IgD-negative memory B cell (primary cell): ENCODE results near the gene SPEM2. TPM values are rescaled to one million over a fixed set of nuclear protein-coding genes. Genes with fewer than 3 reads are reported as not detected.
A peak's percentile ranks its signal among the peaks of the same experiment; 100 is the strongest.

Experiments used
- H3K27ac Mint-ChIP-seq, 3 donors: one replicate each; pipeline ENCODE4 v1.8.0; 2020 to 2022; ENCODE audit warnings: mild to moderate bottlenecking in 3 of 3, mixed read lengths in 3 of 3, moderate library complexity in 1 of 3
- H3K27me3 Mint-ChIP-seq: one replicate; pipeline ENCODE4 v1.8.0; 2021; ENCODE audit warnings: mixed read lengths
- H3K36me3 Mint-ChIP-seq: one replicate; pipeline ENCODE4 v1.8.0; 2020; ENCODE audit warnings: mild to moderate bottlenecking, mixed read lengths
- H3K4me1 Mint-ChIP-seq, 3 donors: one replicate each; pipeline ENCODE4 v1.8.0; 2020 to 2022; ENCODE audit warnings: mixed read lengths in 3 of 3, mild to moderate bottlenecking in 1 of 3
- H3K4me3 Mint-ChIP-seq, 4 donors: one replicate each; pipeline ENCODE4 v1.8.0; 2020 to 2022; ENCODE audit warnings: mild to moderate bottlenecking in 4 of 4, mixed read lengths in 4 of 4, moderate library complexity in 3 of 4
- H3K9me3 Mint-ChIP-seq, 3 donors: one replicate each; pipeline ENCODE4 v1.8.0; 2020 to 2021; ENCODE audit warnings: mixed read lengths in 3 of 3, mild to moderate bottlenecking in 1 of 3
- polyA plus RNA-seq: library from polyadenylated mRNA; unstranded; fragments of 300-500 nt; fragmentation: Illumina TruSeq; gene quantifications from one replicate; pipeline ENCODE4 v1.2.3, GENCODE V29; 2021

Gene SPEM2
- polyA plus RNA-seq, 1 donor from 2014 or later, result not detected

DNA sequence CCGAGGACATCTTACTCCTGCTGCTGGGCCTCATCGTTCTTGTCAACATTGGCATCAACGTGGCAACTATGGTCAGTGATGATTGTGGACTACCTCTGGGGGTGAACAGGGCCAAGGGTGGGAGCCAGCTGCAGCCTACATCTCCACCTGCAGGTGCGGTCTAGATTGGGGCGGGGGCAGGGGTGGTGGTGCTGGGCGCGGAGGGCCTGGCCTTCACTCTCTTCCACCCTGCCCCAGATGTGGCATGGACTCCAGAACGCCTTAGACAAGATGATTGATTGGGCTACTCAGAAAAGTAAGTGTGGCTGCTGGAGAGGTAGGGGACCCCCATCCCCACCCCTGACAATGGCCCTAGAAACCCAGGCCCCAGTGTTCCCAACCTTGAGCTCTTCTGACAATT, 340 bp downstream of the SPEM2 start:
- no peaks in the 10 kb centered on the region for H3K9me3 Mint-ChIP-seq
- H3K27me3 Mint-ChIP-seq, result peaks cover 3% of the 10 kb centered on the region
- H3K4me3 Mint-ChIP-seq, result no peak overlapping the region
- H3K36me3 Mint-ChIP-seq, result no peaks in the 10 kb centered on the region
- no peaks in the 10 kb centered on the region for H3K4me1 Mint-ChIP-seq
- H3K27ac Mint-ChIP-seq, result peak overlapping the region in 1 of 3 donors; percentile 62

DNA sequence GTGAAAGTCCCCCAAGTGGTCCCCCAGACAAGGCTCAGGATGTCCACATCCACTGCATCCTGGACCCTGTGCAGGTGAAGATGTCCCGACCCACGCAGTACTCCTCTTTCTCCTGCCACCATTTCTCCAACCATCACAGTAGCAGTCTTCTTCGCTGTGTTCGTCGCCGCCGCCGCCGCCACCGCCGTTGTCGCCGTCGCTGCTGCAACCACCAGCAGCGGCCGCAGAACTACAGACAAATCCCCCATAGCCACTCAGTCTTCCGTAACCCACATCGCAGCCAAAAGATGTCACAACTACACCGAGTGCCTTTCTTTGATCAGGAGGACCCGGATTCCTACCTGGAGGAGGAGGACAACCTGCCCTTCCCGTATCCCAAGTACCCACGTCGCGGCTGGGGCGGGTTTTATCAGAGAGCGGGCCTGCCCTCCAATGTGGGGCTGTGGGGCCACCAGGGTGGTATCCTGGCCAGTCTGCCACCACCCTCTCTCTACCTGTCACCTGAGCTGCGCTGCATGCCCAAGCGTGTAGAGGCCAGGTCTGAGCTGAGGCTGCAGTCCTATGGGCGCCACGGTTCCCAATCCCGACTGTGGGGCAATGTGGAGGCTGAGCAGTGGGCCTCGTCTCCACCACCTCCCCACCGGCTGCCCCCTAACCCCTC, 917 bp downstream of the SPEM2 start:
- Mint-ChIP-seq H3K4me3 (no peak overlapping the region), H3K27me3 (peaks cover 3% of the 10 kb centered on the region), H3K4me1 (no peaks in the 10 kb centered on the region), H3K36me3 (no peaks in the 10 kb centered on the region), H3K27ac (peak overlapping the region in 1 of 3 donors; percentile 62), H3K9me3 (no peaks in the 10 kb centered on the region)

DNA sequence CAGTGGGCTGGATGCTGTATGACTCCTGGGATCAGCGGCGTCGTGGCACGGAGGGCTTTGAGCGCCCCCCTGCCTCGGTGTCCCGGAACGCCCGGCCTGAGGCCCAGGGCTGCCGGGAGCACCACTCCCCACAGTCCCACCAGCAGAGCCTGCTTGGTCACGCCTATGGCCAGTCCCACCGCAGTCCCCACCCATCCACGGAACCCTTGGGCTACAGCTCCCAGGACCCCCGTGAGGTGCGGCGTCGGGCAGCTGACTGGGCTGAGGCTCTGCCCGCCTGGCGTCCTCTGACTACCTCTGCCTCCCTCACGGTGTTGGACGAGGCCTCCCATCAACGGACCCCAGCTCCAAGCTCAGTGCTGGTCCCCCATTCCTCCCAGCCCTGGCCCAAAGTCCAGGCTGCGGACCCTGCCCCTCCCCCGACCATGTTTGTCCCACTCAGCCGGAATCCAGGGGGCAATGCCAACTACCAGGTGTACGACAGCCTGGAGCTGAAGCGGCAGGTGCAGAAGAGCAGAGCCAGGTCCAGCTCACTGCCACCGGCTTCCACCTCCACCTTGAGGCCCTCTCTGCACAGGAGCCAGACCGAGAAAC, 1.6 kb downstream of the SPEM2 start:
- Mint-ChIP-seq H3K36me3 (no peaks in the 10 kb centered on the region), H3K4me1 (no peaks in the 10 kb centered on the region), H3K27me3 (peaks cover 3% of the 10 kb centered on the region), H3K27ac (no peak overlapping the region), H3K4me3 (no peak overlapping the region), H3K9me3 (no peaks in the 10 kb centered on the region)

DNA sequence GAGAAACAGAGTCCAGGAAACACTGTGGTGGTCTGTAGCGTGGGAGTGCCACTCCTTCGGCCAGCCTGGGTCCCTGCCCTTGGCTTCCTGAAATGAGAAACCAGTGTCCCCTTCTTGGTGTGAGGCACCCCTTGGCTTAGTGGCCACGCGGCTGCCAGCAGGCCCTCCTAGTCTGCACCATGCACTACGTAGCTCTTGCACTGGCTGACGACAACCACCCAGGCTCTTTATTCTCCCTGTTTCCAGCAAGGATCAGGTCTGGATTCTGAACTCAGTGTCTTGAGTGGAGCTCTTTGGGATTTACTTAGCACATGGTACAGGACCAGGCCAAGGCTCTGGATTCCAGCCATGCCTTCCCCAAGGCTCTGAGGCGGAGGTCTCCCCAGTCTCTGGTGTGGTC, 2.1 kb downstream of the SPEM2 start:
- no peaks in the 10 kb centered on the region for H3K9me3 Mint-ChIP-seq
- no peak overlapping the region for H3K27ac Mint-ChIP-seq

DNA sequence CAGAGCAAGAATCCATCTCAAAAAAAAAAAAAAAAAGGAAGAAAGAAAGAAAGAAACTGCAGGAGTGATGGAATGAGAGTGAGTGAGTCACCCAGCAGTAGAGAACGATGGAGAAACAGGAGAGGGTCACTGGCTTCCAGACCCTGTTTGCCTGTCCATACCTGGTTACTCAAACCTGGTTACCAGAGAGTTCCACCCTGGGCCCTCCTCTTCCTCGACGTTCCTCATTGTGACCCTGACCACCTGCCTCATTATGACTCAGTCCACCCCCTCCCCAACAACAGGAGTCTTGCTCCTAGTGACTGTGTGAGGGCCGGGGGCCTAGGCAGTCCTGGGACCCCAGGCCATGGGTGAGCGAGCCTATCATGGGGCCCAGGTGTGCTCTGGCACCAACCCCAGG, 3.1 kb downstream of the SPEM2 start, which contains the start of gene SPEM3:
Gene SPEM3 (plus strand): TSS at position 301 of the 400 bp plus-strand sequence. CDS start 46 bp downstream, at position 347.
- Mint-ChIP-seq H3K27ac (no peak within 1 kb of the TSS), H3K36me3 (no peaks in the 10 kb centered on the region), H3K4me1 (no peaks in the 10 kb centered on the region)

More for the DNA sequence above, 2.1 kb downstream of the SPEM2 start:
- Mint-ChIP-seq H3K4me3 (no peak overlapping the region), H3K27me3 (peaks cover 3% of the 10 kb centered on the region), H3K4me1 (no peaks in the 10 kb centered on the region), H3K36me3 (no peaks in the 10 kb centered on the region)

DNA sequence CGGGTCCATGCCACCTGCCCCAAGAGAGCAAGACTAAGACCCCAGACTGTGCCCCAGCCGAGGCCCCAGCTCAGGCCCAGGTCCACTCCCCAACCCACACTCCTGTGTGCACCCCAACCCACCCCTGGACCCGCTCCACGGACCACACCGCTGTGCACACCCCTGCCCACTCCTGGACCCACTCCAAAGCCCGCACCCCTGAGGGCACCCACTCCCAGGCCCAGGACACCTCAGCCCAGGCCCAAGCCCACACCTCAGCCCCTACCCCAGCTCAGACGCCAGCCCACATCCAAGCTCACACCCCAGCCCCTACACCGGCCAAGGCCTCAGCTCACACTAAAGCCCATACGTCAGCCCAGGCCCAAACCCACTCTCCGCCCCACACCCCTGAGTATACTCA, 4.3 kb downstream of the SPEM2 start:
- Mint-ChIP-seq H3K9me3 (no peaks in the 10 kb centered on the region), H3K27ac (no peak overlapping the region), H3K4me1 (no peaks in the 10 kb centered on the region), H3K4me3 (no peak overlapping the region), H3K27me3 (peaks cover 3% of the 10 kb centered on the region), H3K36me3 (no peaks in the 10 kb centered on the region)

More for the DNA sequence above, 3.1 kb downstream of the SPEM2 start, which contains the start of gene SPEM3:
- peaks cover 3% of the 10 kb centered on the region for H3K27me3 Mint-ChIP-seq
- no peak within 1 kb of the TSS for H3K4me3 Mint-ChIP-seq
- H3K9me3 Mint-ChIP-seq, result no peaks in the 10 kb centered on the region

DNA sequence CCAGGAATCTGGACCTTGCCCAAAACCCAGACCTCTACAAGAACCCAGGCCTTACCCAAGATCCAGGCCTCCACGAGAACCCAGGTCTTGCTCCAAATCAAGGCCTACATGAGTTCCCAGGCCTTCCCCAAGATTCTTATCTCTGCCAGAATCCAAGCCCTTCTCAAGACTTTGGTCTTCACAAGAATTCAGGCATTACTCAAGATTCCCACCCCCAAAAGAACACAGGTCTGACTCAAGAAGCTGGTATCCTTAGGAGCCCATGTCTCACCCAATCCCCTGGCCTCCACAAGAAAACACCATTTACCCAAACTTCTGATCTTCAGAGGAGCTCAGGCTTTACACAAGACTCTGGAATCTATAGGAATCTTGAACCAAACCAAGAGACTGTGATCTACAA, 5.8 kb downstream of the SPEM2 start:
- Mint-ChIP-seq H3K36me3 (no peaks in the 10 kb centered on the region), H3K27me3 (peaks cover under 1% of the 10 kb centered on the region), H3K4me3 (no peak overlapping the region), H3K4me1 (peaks cover 0 to 7% (median 7%) of the 10 kb centered on the region in 3 donors), H3K9me3 (no peaks in the 10 kb centered on the region), H3K27ac (peak overlapping the region in 1 of 3 donors; percentile 12)

DNA sequence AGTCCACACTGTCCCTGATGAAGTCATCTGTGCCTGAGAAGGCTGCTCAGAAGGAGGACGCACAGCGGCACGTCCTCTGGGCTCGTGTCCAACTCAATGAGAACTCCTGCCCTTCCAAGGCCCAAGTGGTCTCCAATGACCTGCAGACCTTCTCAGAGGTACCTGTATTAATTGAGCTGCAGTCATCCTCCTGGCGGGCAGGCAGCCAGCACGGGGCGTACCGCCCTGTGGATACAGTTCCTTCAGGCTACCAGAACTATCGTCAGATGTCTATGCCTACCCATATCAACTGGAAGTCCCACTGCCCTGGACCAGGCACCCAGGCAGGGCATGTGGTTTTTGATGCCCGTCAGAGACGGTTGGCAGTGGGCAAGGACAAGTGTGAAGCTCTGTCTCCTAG, 6.9 kb downstream of the SPEM2 start:
- Mint-ChIP-seq H3K4me1 (peaks cover 0 to 11% (median 9%) of the 10 kb centered on the region in 3 donors), H3K9me3 (no peaks in the 10 kb centered on the region), H3K4me3 (peak overlapping the region in 1 of 4 donors; percentile 62), H3K27me3 (no peaks in the 10 kb centered on the region), H3K36me3 (no peaks in the 10 kb centered on the region), H3K27ac (no peak overlapping the region)

DNA sequence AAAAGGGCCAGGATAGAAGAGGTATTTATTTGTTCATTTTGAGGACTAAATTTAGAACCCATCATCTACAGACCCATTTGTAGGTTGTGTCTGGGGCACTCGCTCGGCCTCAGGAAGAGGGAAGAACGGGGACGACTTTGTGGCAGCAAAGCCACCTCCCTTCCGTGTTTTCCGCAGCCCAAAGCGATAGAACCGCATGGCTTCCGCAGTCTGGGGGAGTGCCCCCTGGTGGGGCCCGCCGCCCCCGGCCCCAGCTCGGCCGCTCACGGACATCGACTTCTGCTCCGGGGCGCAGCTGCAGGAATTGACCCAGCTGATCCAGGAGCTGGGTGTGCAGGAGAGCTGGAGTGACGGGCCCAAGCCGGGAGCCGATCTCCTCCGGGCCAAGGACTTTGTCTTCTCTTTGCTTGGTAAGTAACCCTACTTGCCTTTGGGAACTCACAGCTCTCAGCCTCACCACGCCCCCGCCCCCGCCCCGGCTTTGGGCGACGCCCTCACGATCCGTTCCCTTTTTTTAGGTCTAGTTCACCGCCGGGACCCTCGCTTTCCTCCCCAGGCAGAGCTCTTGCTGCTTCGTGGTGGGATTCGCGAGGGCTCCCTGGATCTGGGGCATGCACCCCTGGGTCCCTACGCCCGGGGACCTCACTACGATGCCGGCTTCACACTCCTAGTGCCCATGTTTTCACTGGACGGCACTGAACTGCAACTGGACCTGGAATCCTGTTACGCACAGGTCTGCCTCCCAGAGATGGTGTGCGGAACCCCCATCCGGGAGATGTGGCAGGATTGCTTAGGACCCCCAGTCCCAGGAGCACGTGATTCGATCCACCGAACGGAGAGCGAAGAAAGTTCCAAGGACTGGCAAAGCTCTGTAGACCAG, 10.5 kb downstream of the SPEM2 start:
- H3K4me3 Mint-ChIP-seq, result peak overlapping the region; percentile 88 to 95 (median 94)
- peaks cover 25% of the 10 kb centered on the region for H3K27me3 Mint-ChIP-seq
- H3K4me1 Mint-ChIP-seq, result peaks cover 18 to 30% (median 21%) of the 10 kb centered on the region in 3 donors
- no peaks in the 10 kb centered on the region for H3K9me3 Mint-ChIP-seq
- peak overlapping the region; percentile 84 to 98 (median 93) for H3K27ac Mint-ChIP-seq
- peaks cover 4% of the 10 kb centered on the region for H3K36me3 Mint-ChIP-seq

DNA sequence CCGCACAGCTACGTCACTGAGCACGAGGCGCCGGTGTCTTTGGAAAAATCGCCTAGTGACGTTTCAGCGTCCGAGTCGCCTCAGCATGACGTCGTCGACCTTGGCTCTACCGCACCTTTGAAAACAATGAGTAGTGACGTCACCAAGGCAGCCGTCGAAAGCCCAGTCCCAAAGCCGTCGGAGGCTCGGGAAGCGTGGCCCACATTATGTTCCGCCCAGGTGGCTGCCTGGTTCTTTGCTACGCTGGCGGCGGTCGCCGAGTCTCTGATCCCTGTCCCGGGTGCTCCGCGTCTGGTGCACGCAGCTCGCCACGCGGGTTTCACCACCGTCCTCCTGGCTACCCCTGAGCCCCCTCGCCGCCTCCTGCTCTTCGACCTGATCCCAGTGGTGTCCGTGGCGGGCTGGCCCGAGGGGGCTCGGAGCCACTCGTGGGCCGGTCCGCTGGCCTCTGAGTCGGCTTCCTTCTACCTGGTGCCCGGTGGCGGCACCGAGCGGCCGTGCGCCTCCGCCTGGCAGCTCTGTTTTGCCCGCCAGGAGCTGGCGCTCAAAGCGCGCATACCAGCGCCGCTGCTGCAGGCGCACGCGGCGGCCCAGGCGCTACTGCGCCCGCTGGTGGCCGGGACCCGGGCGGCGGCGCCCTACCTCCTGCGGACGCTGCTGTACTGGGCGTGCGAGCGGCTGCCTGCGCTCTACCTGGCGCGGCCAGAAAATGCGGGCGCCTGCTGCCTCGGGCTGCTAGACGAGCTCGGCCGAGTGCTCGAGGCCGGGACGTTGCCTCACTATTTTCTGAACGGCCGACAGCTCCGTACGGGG, 11.3 kb downstream of the SPEM2 start:
- peaks cover 4% of the 10 kb centered on the region for H3K36me3 Mint-ChIP-seq
- no peaks in the 10 kb centered on the region for H3K9me3 Mint-ChIP-seq
- H3K4me1 Mint-ChIP-seq, result peaks cover 18 to 30% (median 21%) of the 10 kb centered on the region in 3 donors
- peak overlapping the region; percentile 84 to 98 (median 93) for H3K27ac Mint-ChIP-seq
- H3K4me3 Mint-ChIP-seq, result peak overlapping the region; percentile 88 to 95 (median 94)
- H3K27me3 Mint-ChIP-seq, result peaks cover 29% of the 10 kb centered on the region

DNA sequence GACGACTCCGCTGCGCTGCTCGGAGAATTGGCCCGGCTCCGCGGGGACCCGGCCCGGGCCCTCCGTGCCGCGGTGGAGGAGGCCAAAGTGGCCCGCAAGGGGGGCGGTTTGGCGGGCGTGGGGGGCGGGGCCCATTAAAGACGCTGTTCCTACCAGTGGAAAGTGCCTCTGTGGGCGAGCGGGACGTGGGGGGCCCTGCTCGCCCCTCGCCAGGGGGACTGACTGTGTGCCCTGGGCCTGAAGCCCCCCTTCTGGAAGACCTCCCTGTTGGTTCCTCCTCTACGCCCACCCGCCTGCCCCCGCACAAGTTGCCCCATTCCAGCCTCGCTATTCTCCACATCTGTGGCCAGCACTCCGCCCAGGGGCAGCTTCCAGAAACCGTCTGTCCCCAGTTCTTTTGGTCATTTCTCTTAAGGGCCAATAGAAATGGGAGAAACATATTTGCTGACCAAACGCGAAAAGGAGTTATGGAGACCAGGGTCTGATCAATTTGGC, 12.0 kb downstream of the SPEM2 start:
- Mint-ChIP-seq H3K36me3 (peaks cover 4% of the 10 kb centered on the region), H3K9me3 (no peaks in the 10 kb centered on the region), H3K27me3 (peaks cover 33% of the 10 kb centered on the region), H3K4me1 (peaks cover 18 to 30% (median 21%) of the 10 kb centered on the region in 3 donors), H3K27ac (peak overlapping the region; percentile 35 to 72 (median 40)), H3K4me3 (peak overlapping the region; percentile 45 to 93 (median 55))

DNA sequence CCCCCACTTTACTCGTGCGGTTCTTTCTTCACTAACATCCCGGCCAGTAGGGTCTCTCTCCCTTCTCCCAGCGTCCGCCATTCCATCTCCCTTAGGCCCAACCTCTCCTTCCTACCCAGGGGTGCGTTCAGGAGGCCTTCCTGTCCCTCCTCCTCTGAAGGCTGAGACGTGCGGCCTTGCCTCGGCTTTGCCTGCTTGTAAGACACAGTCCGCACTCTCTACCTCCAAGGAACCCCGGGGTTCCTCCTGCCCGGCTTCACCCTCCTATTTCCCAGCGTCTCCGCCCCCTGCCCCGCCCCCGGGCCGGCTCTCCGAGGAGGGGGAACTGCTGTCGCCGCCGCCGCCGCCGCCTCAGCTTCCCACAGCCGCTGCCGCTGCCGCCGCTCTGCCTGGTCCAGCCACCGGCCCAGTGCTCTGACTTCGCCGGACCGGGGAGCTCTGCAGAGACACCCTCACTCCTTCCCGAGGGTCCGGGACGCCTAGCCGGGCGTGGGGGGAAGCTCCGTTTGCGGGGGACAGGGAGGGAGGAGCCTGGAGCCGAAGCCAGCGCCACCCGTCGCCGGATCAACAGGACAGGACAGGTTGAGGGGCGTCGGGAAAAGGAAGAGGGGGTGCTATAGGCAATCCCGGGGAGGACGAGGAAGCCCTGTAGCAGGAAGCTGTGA, 12.7 kb downstream of the SPEM2 start:
- Mint-ChIP-seq H3K9me3 (no peaks in the 10 kb centered on the region), H3K36me3 (peaks cover 4% of the 10 kb centered on the region), H3K27me3 (peaks cover 38% of the 10 kb centered on the region), H3K27ac (peak overlapping the region; percentile 35 to 72 (median 40)), H3K4me3 (peak overlapping the region; percentile 55 to 93 (median 63)), H3K4me1 (peaks cover 18 to 30% (median 21%) of the 10 kb centered on the region in 3 donors)

DNA sequence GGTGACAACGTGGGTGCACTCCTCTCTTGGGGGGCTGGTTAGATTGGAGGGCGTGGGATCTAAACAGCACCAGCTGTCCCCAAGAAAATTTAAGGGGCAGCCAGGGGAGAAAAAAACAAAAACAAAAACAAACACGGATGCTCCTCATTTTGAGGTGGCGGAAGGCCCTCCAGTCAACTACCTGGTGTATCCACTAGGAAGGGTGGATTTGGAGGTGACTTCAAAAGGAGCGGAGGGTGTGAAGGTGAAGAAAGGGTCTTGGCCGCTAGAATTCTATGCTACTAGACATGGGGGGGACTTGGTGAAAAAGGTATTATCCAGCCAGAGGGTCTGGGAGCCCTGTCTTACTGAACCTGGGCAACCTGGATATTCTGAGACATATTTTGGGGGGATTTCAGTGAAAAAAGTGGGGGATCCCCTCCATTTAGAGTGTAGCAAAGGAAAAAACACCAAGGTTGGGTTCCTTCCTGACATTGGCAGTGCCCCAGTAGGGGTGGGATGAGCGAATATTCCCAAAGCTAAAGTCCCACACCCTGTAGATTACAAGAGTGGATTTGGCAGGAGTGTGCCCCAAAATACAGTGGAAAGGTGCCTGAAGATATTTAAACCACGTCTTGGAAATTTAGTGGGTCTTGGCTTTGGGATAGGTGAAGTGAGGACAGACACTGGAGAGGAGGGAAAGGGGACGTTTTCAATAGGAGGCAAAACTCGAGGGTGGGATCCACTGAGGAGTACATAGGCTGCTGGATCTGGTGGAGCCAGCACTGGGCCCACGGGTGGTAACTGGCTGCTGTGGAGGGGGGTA, 13.4 kb downstream of the SPEM2 start:
- peak overlapping the region in 1 of 3 donors; percentile 72 for H3K27ac Mint-ChIP-seq
- H3K27me3 Mint-ChIP-seq, result peaks cover 43% of the 10 kb centered on the region
- H3K36me3 Mint-ChIP-seq, result peaks cover 4% of the 10 kb centered on the region
- peaks cover 21 to 30% (median 21%) of the 10 kb centered on the region in 3 donors for H3K4me1 Mint-ChIP-seq
- peak overlapping the region; percentile 10 to 93 (median 58) for H3K4me3 Mint-ChIP-seq
- no peaks in the 10 kb centered on the region for H3K9me3 Mint-ChIP-seq
